Stimulated activated naive B cell treated with anti-CD40 and anti-IgM and Interleukin-4, amounts not matched to agents 10 μg/mL and 1 μg/mL and 100 μg/mL, for 72 hours (primary cell): ENCODE measurements around the gene USP31.

Experiments
- ATAC-seq, 2 donors: fragments of 150-1000 bp; cut with Tn5 transposase; replicated peaks; 2 replicates each; pipeline ENCODE4 v1.10.0; 2021; ENCODE audit warnings: moderate library complexity in 1 of 2
- DNase-seq: peaks from one replicate; pipeline ENCODE4 v3.0.0; 2021
- H3K27ac Mint-ChIP-seq: one replicate; pipeline ENCODE4 v1.8.0; 2022; ENCODE audit warnings: mild to moderate bottlenecking, mixed read lengths
- H3K27me3 Mint-ChIP-seq, 2 donors: one replicate each; pipeline ENCODE4 v1.8.0; 2022; ENCODE audit warnings: mixed read lengths in 2 of 2
- H3K36me3 Mint-ChIP-seq, 2 donors: one replicate each; pipeline ENCODE4 v1.8.0; 2022; ENCODE audit warnings: mixed read lengths in 2 of 2, mild to moderate bottlenecking in 1 of 2
- H3K4me1 Mint-ChIP-seq, 2 donors: one replicate each; pipeline ENCODE4 v1.8.0; 2022; ENCODE audit warnings: mixed read lengths in 2 of 2, mild to moderate bottlenecking in 1 of 2
- H3K4me3 Mint-ChIP-seq, 2 donors: one replicate each; pipeline ENCODE4 v1.8.0; 2022; ENCODE audit warnings: mild to moderate bottlenecking in 2 of 2, mixed read lengths in 2 of 2, moderate library complexity in 1 of 2
- H3K9me3 Mint-ChIP-seq, 2 donors: one replicate each; pipeline ENCODE4 v1.8.0; 2022; ENCODE audit warnings: mixed read lengths in 2 of 2, mild to moderate bottlenecking in 1 of 2

The USP31 gene

GRCh38 chr16:23134274-23134673, 15.0 kb downstream of the USP31 start:
- no peak for ATAC-seq
- Mint-ChIP-seq H3K9me3 (peaks cover 9 to 12% of the 10 kb centered on the region in 2 donors), H3K4me1 (peaks cover 2 to 18% of the 10 kb centered on the region in 2 donors), H3K27me3 (no peaks in the 10 kb centered on the region), H3K4me3 (no peak overlapping the region), H3K36me3 (peaks cover 12 to 17% of the 10 kb centered on the region in 2 donors), H3K27ac (no peak overlapping the region)
- DNase-seq = no peak

DNA sequence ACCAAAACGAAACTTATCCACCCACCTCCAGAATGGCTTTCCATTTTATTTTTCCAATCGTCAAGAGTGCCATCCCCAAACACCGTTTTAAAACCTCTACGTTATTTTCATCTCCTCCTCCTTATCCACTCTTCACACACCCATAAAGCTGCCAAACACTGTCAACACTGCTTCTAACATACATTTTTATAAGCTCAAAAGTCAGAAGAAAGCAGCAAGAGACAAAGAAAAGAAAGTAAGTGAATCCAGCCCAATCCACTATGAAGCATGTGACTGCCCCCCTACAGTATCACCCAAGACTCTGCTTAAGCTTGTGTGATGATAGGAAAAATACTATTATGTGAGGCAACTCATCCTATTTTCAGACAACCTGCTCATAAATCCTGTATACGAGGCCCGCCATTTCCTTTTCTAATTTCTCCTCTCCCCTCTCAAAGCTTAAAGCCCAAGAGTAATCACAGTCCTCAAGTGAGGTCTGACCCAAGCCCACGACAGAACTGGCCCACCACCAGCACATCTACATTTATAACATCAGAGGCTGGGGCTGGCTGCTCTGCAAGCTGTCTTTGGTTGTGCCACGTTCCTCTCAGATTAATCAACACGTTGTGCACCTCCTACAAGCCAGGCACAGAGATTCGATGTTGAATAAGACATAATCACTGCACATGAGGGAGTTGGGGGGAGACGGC, 16.3 kb downstream of the USP31 start:
- peaks cover 8 to 10% of the 10 kb centered on the region in 2 donors for H3K36me3 Mint-ChIP-seq
- ATAC-seq (no peak), DNase-seq (no peak)
- no peak overlapping the region for H3K27ac Mint-ChIP-seq
- peaks cover 2 to 18% of the 10 kb centered on the region in 2 donors for H3K4me1 Mint-ChIP-seq
- H3K4me3 Mint-ChIP-seq = no peak overlapping the region
- no peaks in the 10 kb centered on the region for H3K27me3 Mint-ChIP-seq
- H3K9me3 Mint-ChIP-seq = peaks cover 4 to 7% of the 10 kb centered on the region in 2 donors

- Mint-ChIP-seq H3K27me3 (no peaks in the 10 kb centered on the region), H3K27ac (no peak overlapping the region), H3K9me3 (peaks cover 0 to 4% of the 10 kb centered on the region in 2 donors), H3K36me3 (peaks cover 6 to 7% of the 10 kb centered on the region in 2 donors), H3K4me1 (peaks cover 2 to 18% of the 10 kb centered on the region in 2 donors), H3K4me3 (no peak overlapping the region)
- ATAC-seq (no peak), DNase-seq (no peak)
These were observed 17.2 kb downstream of the USP31 start for GRCh38 chr16:23131931-23132621.

DNA sequence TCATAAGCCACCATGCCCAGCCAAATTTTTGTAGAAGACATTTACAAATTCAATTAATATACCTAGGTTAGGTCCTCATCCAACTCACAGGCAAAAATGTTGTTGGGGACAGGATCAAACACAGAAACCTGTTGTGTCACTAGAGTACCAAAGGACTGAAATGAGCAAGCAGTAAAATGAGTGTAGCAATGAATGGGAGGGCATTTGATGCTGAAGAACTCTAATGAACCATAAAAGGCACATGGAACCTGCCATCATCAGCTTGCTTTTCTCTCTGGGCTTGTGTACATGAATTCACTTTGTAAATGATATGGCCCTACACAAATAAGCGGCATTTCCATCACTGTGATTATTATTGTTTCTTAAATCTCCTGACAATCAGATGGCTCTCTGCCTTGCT, 17.8 kb downstream of the USP31 start:
- Mint-ChIP-seq H3K4me3 (no peak overlapping the region), H3K36me3 (peaks cover 6 to 7% of the 10 kb centered on the region in 2 donors), H3K27ac (no peak overlapping the region), H3K4me1 (peaks cover 2 to 18% of the 10 kb centered on the region in 2 donors), H3K27me3 (no peaks in the 10 kb centered on the region), H3K9me3 (peaks cover 0 to 2% of the 10 kb centered on the region in 2 donors)
- DNase-seq (no peak), ATAC-seq (no peak)

GRCh38 chr16:23131036-23131435, 18.2 kb downstream of the USP31 start:
- Mint-ChIP-seq H3K9me3 (peaks cover 0 to under 1% of the 10 kb centered on the region in 2 donors), H3K4me1 (peaks cover 2 to 18% of the 10 kb centered on the region in 2 donors), H3K27me3 (no peaks in the 10 kb centered on the region), H3K27ac (no peak overlapping the region), H3K4me3 (no peak overlapping the region), H3K36me3 (peaks cover 5% of the 10 kb centered on the region in 2 donors)
- DNase-seq = no peak
- no peak for ATAC-seq

- Mint-ChIP-seq H3K4me3 (no peak overlapping the region), H3K9me3 (no peaks in the 10 kb centered on the region), H3K36me3 (peaks cover 0 to 2% of the 10 kb centered on the region in 2 donors), H3K27ac (no peak overlapping the region), H3K27me3 (no peaks in the 10 kb centered on the region), H3K4me1 (peaks cover 2 to 18% of the 10 kb centered on the region in 2 donors)
- ATAC-seq (no peak), DNase-seq (no peak)
These were observed 19.6 kb downstream of the USP31 start for GRCh38 chr16:23129686-23130085.

DNA sequence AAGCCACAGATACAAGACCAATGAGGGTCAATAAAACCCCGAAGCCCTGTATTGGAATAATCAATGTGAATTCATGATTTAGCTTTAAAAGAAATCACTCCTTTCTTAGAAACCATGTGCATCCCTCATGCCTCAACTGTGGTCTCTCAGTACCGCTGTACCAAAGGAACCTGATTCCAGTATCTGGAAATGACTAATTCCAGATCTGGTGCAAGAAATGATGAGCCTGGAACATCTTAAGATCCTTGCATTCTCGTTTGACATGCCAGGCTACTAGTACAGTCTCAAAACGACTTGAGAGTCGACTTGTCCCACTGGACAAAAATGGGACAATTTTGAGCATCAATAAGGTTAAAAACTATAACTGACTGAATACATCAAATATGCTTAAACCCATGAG, 21.2 kb downstream of the USP31 start:
- peaks cover 2 to 16% of the 10 kb centered on the region in 2 donors for H3K4me1 Mint-ChIP-seq

GRCh38 chr16:23125277-23125676, 24.0 kb downstream of the USP31 start:
- H3K4me3 Mint-ChIP-seq = no peak overlapping the region
- no peak overlapping the region for H3K27ac Mint-ChIP-seq
- DNase-seq (no peak), ATAC-seq (no peak)
- H3K4me1 Mint-ChIP-seq = no peaks in the 10 kb centered on the region
- peaks cover 0 to 3% of the 10 kb centered on the region in 2 donors for H3K36me3 Mint-ChIP-seq
- H3K9me3 Mint-ChIP-seq = no peaks in the 10 kb centered on the region
- H3K27me3 Mint-ChIP-seq = no peaks in the 10 kb centered on the region

More for the DNA sequence above, 21.2 kb downstream of the USP31 start:
- Mint-ChIP-seq H3K9me3 (no peaks in the 10 kb centered on the region), H3K4me3 (no peak overlapping the region), H3K36me3 (peaks cover 0 to 3% of the 10 kb centered on the region in 2 donors), H3K27ac (no peak overlapping the region), H3K27me3 (no peaks in the 10 kb centered on the region)
- no peak for DNase-seq
- no peak for ATAC-seq

DNA sequence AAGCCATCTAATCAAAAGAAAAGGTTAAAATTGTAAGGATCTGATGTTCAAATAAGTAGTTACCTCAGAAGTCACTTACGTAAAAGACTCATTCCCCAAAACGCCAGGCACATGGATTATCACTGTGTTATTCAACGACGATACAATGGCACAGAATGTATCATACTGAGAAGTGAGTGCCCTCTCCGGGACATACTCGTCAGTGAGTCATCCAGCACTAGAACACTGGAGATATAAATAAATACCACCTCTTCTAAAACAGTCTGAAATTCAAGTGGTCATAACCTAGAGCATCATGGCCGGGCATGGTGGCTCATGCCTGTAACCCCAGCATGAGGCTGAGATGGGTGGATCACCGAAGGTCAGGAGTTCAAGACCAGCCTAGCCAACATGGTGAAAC, 24.9 kb downstream of the USP31 start:
- ATAC-seq (no peak), DNase-seq (no peak)
- no peaks in the 10 kb centered on the region for H3K9me3 Mint-ChIP-seq
- H3K27ac Mint-ChIP-seq = no peak overlapping the region
- H3K27me3 Mint-ChIP-seq = no peaks in the 10 kb centered on the region
- H3K36me3 Mint-ChIP-seq = peaks cover 0 to 3% of the 10 kb centered on the region in 2 donors
- no peak overlapping the region for H3K4me3 Mint-ChIP-seq
- H3K4me1 Mint-ChIP-seq = no peaks in the 10 kb centered on the region

DNA sequence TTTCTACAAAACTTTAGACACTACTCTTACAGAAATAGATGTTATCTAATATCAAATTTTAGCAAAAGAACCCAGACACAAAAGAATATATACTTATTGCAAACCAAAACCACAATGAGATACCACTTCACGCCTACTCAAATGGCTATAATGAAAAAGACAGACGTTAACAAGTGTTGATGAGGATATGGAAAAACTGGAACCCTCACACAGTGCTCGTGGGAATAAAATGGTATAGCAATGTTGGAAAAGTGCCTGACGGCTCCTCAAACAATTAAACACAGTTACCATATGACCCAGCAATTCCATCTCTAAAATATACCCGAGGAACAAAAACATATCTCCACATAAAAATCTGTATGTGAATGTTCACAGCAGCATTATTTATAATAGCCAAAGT, 27.1 kb downstream of the USP31 start:
- Mint-ChIP-seq H3K9me3 (no peaks in the 10 kb centered on the region), H3K4me3 (no peak overlapping the region), H3K27me3 (no peaks in the 10 kb centered on the region), H3K27ac (no peak overlapping the region), H3K4me1 (no peaks in the 10 kb centered on the region), H3K36me3 (peaks cover 1 to 3% of the 10 kb centered on the region in 2 donors)
- no peak for ATAC-seq
- no peak for DNase-seq

DNA sequence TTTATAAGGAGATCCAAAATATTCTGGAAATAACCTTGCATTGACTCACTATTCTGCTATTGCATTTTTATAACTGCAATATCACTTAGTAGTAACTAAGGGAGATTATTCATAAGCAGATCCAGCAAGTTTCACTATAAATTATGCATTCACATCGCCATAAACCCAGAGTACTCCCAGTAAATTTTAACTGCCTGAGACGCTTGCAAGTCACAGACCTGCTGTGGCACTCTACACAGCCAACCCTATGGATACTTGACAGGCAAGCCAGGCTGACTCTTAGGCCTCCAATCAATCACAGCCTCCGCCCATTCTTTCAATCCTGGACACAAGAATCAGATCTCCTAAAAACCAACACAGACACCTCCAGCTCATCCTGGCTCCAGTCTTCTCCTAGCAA, 28.2 kb downstream of the USP31 start:
- Mint-ChIP-seq H3K4me3 (no peak overlapping the region), H3K9me3 (no peaks in the 10 kb centered on the region), H3K27me3 (no peaks in the 10 kb centered on the region), H3K4me1 (no peaks in the 10 kb centered on the region), H3K36me3 (peaks cover 1 to 3% of the 10 kb centered on the region in 2 donors), H3K27ac (no peak overlapping the region)
- no peak for DNase-seq
- no peak for ATAC-seq

- H3K27me3 Mint-ChIP-seq = no peaks in the 10 kb centered on the region
- H3K9me3 Mint-ChIP-seq = no peaks in the 10 kb centered on the region
- ATAC-seq (no peak), DNase-seq (no peak)
- H3K27ac Mint-ChIP-seq = no peak overlapping the region
- H3K36me3 Mint-ChIP-seq = peaks cover 1 to 3% of the 10 kb centered on the region in 2 donors
- no peaks in the 10 kb centered on the region for H3K4me1 Mint-ChIP-seq
- H3K4me3 Mint-ChIP-seq = no peak overlapping the region
These were observed 28.7 kb downstream of the USP31 start for GRCh38 chr16:23120562-23120961.

GRCh38 chr16:23119570-23119969, 29.7 kb downstream of the USP31 start:
- Mint-ChIP-seq H3K27me3 (no peaks in the 10 kb centered on the region), H3K36me3 (peaks cover 1 to 3% of the 10 kb centered on the region in 2 donors), H3K4me3 (no peak overlapping the region), H3K27ac (no peak overlapping the region), H3K9me3 (no peaks in the 10 kb centered on the region), H3K4me1 (no peaks in the 10 kb centered on the region)
- DNase-seq (no peak), ATAC-seq (no peak)

DNA sequence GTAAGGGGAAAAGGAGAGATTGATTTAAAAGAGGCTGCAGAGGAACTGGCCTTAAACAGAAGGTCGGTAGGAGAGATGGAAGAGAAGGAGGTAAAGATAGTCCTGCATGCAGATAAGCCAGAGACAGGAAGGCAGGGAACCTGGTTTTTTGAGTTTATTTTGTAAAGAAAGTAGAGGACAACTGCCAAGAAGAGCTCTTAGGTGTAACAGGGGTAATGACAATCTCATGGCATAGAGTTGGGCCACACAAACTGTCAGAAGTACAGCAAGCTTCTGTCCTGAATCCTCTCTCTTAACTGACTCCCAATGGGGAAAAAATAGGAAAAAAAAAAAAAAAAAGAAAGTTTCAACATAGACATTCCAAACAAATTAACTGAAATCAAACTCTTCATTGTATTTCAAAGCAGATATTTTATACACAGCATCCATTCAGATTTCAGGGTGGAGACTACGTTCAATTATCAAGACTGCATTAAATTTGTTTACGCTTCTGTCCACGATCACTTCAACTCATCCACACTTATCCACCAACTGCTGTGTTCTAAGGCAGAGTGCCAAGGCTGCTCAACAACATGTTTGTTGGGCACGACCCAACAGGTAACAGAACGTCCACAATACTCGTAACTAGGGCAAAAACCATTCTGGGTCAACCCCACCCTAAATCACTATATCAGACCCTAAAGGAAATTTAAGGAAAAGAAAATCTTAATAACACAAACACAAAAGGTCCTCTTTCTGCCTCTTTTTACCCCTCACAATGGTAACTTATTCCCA, 34.9 kb downstream of the USP31 start:
- DNase-seq = no peak
- peaks cover 9 to 13% of the 10 kb centered on the region in 2 donors for H3K36me3 Mint-ChIP-seq
- no peak overlapping the region for H3K27ac Mint-ChIP-seq
- H3K4me1 Mint-ChIP-seq = peaks cover 2 to 5% of the 10 kb centered on the region in 2 donors
- H3K27me3 Mint-ChIP-seq = no peaks in the 10 kb centered on the region
- no peak overlapping the region for H3K4me3 Mint-ChIP-seq
- no peak for ATAC-seq
- no peaks in the 10 kb centered on the region for H3K9me3 Mint-ChIP-seq
